Suppressor macrophage treated with lipopolysaccharide for 4 hours (primary cell): ENCODE data around the gene CLDN14.
A peak's percentile ranks its signal among the peaks of the same experiment; 100 is the strongest.
"Not testable (repeated sequence)": the region's sequence is repeated elsewhere in the genome, so short reads cannot be mapped to it uniquely, and the experiment has no call there.

Experiments
- DNase-seq: peaks from one replicate; pipeline ENCODE4 v3.0.0-alpha.2; 2020

Gene CLDN14

GRCh38 chr21:36499578-36500471 lies 19.9 kb upstream of the CLDN14 start:
- no peak for DNase-seq

GRCh38 chr21:36494557-36494956 lies 14.6 kb upstream of the CLDN14 start:
- DNase-seq = no peak

GRCh38 chr21:36491209-36491910 lies 11.4 kb upstream of the CLDN14 start:
- no peak for DNase-seq

- no peak for DNase-seq
Observed at GRCh38 chr21:36489776-36490165, 9.8 kb upstream of the CLDN14 start.

- DNase-seq = no peak
Observed at GRCh38 chr21:36489103-36489775, 9.3 kb upstream of the CLDN14 start.

GRCh38 chr21:36487641-36488307 lies 7.9 kb upstream of the CLDN14 start:
- DNase-seq = peak; percentile 43

GRCh38 chr21:36486246-36486645 lies 6.3 kb upstream of the CLDN14 start:
- no peak for DNase-seq

- DNase-seq = no peak
Observed at GRCh38 chr21:36485476-36485875, 5.6 kb upstream of the CLDN14 start.

- no peak for DNase-seq
Observed at GRCh38 chr21:36483095-36483494, 3.2 kb upstream of the CLDN14 start.

- no peak for DNase-seq
Observed at GRCh38 chr21:36482673-36483072, 2.8 kb upstream of the CLDN14 start.

GRCh38 chr21:36482181-36482580 lies 2.3 kb upstream of the CLDN14 start:
- no peak for DNase-seq

GRCh38 chr21:36481639-36482038 lies 1.7 kb upstream of the CLDN14 start:
- no peak for DNase-seq

GRCh38 chr21:36480618-36481017 lies 696 bp upstream of the CLDN14 start:
- DNase-seq = no peak

GRCh38 chr21:36478941-36479340 lies 981 bp downstream of the CLDN14 start:
- no peak for DNase-seq

GRCh38 chr21:36478207-36478701 lies 1.7 kb downstream of the CLDN14 start:
- no peak for DNase-seq

GRCh38 chr21:36477559-36477958 lies 2.4 kb downstream of the CLDN14 start:
- DNase-seq = no peak

- DNase-seq = no peak
Observed at GRCh38 chr21:36477001-36477400, 2.9 kb downstream of the CLDN14 start.

GRCh38 chr21:36476541-36476940 lies 3.4 kb downstream of the CLDN14 start:
- not testable (repeated sequence) for DNase-seq

- DNase-seq = no peak
Observed at GRCh38 chr21:36474591-36474990, 5.3 kb downstream of the CLDN14 start.

- DNase-seq = no peak
Observed at GRCh38 chr21:36473203-36473602, 6.7 kb downstream of the CLDN14 start.

- DNase-seq = no peak
Observed at GRCh38 chr21:36472377-36472776, 7.5 kb downstream of the CLDN14 start.

GRCh38 chr21:36471254-36471723 lies 8.6 kb downstream of the CLDN14 start:
- no peak for DNase-seq

GRCh38 chr21:36470294-36470693 lies 9.6 kb downstream of the CLDN14 start:
- no peak for DNase-seq
